ENCODE results near the gene BEND3. TPM values are rescaled to one million over a fixed set of nuclear protein-coding genes. Genes with fewer than 3 reads are reported as not detected.
A peak's percentile ranks its signal among the peaks of the same experiment; 100 is the strongest.

BEND3 gene
- total and polyA plus RNA-seq, 10 of the 15 experiments (the other 5 are each of a cell fraction or from before 2014, with no cell fraction given), result 1.1 to 9.0 (median 3.6) TPM

DNA sequence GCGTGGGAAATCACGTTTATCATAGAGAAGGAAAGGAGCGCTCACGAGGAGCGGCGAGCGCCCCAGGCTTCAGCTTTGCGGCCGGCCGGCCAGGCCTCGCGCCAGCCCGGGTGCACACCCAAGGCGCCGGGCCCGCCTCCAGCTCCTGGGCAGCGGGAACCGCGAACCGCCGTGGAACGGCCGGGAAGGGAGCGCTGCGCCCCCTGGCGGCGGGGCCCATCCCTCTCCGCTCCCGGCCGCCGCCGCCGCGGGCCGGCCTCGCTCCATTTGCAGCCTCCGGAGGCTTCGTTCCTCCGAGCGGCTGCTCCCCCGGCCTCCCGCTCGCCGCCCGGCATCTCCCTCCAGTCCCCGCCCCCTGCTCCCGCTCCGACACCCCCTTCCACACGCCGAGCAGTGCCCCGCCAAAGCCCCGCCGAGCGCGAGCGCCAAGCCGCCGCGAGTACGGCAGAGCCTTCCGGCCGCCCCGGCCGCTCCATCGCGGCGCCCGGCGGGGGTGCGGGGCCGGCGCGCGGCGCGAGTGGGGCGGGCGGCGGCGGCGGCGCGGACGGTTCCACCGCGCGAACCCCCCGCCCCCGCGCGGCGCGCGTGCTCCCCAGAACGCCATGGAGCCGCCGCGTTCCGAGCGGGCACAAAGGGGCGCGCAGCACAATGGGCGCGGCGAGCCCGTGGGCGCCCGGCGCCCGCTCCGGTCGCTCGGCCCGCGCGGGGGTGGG, 946 bp downstream of the BEND3 start (continued):
- TF ChIP-seq SIX5 (IDR thresholded peaks at IDR 0.05; ENCODE audit: low read depth, low read length, severe bottlenecking) (no peak), ZNF622 (IDR thresholded peaks at IDR 0.05) (no peak), FOXK2 (IDR thresholded peaks at IDR 0.05) (no peak), FOXM1 (IDR thresholded peaks at IDR 0.05; ENCODE audit: low read depth, low read length) (0 out of 2 replicates have a peak, but pooled peaks have one; percentile 4), PML (IDR thresholded peaks at IDR 0.05; ENCODE audit: low read length) (no peak), SUZ12 (IDR thresholded peaks at IDR 0.05; ENCODE audit: unreplicated experiment) (no peak), ZNF24 (IDR thresholded peaks at IDR 0.05) (peak; percentile 75), TAF1 (IDR thresholded peaks at IDR 0.05; ENCODE audit: borderline replicate concordance, low read depth, low read length) (0 out of 2 replicates have a peak, but pooled peaks have one; percentile 13), RAD51 (IDR thresholded peaks at IDR 0.05) (no peak), CHD1 (IDR thresholded peaks at IDR 0.05; ENCODE audit: low read depth, low read length) (0 out of 2 replicates have a peak, but pooled peaks have one; percentile 47), MTA2 (IDR thresholded peaks at IDR 0.05; ENCODE audit: low read depth) (no peak), EP300 (IDR thresholded peaks at IDR 0.05; ENCODE audit: borderline replicate concordance in 1 of 2, control insufficient read depth in 1 of 2, low read depth in 2 of 2, low read length in 2 of 2) (no peak), ZSCAN29 (IDR thresholded peaks at IDR 0.05) (no peak)
- TF ChIP-seq, protein P1, sequence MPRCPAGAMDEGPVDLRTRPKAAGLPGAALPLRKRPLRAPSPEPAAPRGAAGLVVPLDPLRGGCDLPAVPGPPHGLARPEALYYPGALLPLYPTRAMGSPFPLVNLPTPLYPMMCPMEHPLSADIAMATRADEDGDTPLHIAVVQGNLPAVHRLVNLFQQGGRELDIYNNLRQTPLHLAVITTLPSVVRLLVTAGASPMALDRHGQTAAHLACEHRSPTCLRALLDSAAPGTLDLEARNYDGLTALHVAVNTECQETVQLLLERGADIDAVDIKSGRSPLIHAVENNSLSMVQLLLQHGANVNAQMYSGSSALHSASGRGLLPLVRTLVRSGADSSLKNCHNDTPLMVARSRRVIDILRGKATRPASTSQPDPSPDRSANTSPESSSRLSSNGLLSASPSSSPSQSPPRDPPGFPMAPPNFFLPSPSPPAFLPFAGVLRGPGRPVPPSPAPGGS (IDR thresholded peaks at IDR 0.05; ENCODE audit: borderline replicate concordance, insufficient read depth, low read depth, low read length, poor library complexity, severe bottlenecking), result no peak
- TF ChIP-seq, protein P2, sequence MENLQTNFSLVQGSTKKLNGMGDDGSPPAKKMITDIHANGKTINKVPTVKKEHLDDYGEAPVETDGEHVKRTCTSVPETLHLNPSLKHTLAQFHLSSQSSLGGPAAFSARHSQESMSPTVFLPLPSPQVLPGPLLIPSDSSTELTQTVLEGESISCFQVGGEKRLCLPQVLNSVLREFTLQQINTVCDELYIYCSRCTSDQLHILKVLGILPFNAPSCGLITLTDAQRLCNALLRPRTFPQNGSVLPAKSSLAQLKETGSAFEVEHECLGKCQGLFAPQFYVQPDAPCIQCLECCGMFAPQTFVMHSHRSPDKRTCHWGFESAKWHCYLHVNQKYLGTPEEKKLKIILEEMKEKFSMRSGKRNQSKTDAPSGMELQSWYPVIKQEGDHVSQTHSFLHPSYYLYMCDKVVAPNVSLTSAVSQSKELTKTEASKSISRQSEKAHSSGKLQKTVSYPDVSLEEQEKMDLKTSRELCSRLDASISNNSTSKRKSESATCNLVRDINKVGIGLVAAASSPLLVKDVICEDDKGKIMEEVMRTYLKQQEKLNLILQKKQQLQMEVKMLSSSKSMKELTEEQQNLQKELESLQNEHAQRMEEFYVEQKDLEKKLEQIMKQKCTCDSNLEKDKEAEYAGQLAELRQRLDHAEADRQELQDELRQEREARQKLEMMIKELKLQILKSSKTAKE (IDR thresholded peaks at IDR 0.05; ENCODE audit: low read depth, poor library complexity, severe bottlenecking), result no peak
- TF ChIP-seq, protein P3, sequence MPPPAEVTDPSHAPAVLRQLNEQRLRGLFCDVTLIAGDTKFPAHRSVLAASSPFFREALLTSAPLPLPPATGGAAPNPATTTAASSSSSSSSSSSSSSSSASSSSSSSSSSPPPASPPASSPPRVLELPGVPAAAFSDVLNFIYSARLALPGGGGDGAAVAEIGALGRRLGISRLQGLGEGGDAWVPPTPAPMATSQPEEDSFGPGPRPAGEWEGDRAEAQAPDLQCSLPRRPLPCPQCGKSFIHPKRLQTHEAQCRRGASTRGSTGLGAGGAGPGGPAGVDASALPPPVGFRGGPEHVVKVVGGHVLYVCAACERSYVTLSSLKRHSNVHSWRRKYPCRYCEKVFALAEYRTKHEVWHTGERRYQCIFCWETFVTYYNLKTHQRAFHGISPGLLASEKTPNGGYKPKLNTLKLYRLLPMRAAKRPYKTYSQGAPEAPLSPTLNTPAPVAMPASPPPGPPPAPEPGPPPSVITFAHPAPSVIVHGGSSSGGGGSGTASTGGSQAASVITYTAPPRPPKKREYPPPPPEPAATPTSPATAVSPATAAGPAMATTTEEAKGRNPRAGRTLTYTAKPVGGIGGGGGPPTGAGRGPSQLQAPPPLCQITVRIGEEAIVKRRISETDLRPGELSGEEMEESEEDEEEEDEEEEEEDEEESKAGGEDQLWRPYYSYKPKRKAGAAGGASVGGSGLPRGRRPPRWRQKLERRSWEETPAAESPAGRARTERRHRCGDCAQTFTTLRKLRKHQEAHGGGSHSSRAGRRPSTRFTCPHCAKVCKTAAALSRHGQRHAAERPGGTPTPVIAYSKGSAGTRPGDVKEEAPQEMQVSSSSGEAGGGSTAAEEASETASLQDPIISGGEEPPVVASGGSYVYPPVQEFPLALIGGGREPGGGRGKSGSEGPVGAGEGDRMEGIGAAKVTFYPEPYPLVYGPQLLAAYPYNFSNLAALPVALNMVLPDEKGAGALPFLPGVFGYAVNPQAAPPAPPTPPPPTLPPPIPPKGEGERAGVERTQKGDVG (CRISPR knock-in tag; IDR thresholded peaks at IDR 0.05), result no peak
- TF ChIP-seq, protein P4, sequence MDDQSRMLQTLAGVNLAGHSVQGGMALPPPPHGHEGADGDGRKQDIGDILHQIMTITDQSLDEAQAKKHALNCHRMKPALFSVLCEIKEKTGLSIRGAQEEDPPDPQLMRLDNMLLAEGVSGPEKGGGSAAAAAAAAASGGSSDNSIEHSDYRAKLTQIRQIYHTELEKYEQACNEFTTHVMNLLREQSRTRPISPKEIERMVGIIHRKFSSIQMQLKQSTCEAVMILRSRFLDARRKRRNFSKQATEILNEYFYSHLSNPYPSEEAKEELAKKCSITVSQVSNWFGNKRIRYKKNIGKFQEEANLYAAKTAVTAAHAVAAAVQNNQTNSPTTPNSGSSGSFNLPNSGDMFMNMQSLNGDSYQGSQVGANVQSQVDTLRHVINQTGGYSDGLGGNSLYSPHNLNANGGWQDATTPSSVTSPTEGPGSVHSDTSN (IDR thresholded peaks at IDR 0.05; ENCODE audit: insufficient replicate concordance, low read depth, low read length), result no peak

All from GM12878 (cell line).